Stimulated activated CD8-positive, alpha-beta memory T cell treated with anti-CD3 and anti-CD28 coated beads, Interleukin-7, amount 100 ng/mL, for 1 hour (primary cell): ENCODE results near the gene MYLIP.

Source experiments
- DNase-seq, 2 donors: peaks; one replicate each; pipeline ENCODE4 v3.0.0-alpha.2; 2020; ENCODE audit warnings: low read depth in 2 of 2

The MYLIP gene

GRCh38 chr6:16106991-16107787, 21.7 kb upstream of the MYLIP start:
- DNase-seq, result no peak

GRCh38 chr6:16108419-16108818, 20.5 kb upstream of the MYLIP start:
- no peak for DNase-seq

GRCh38 chr6:16108921-16109658, 19.8 kb upstream of the MYLIP start:
- no peak for DNase-seq

- no peak for DNase-seq
These were observed 19.1 kb upstream of the MYLIP start for GRCh38 chr6:16109659-16110305.

GRCh38 chr6:16118825-16119224, 10.1 kb upstream of the MYLIP start:
- no peak for DNase-seq

GRCh38 chr6:16121339-16121738, 7.5 kb upstream of the MYLIP start:
- no peak for DNase-seq

GRCh38 chr6:16122197-16122596, 6.7 kb upstream of the MYLIP start:
- DNase-seq, result no peak

- DNase-seq, result no peak
These were observed 4.4 kb upstream of the MYLIP start for GRCh38 chr6:16124198-16125180.

GRCh38 chr6:16126056-16126455, 2.8 kb upstream of the MYLIP start:
- DNase-seq, result no peak

- DNase-seq, result no peak
These were observed 2.0 kb upstream of the MYLIP start for GRCh38 chr6:16126861-16127260.

- no peak for DNase-seq
These were observed 1.4 kb upstream of the MYLIP start for GRCh38 chr6:16127471-16127870.

- no peak for DNase-seq
These were observed 926 bp downstream of the MYLIP start for GRCh38 chr6:16129623-16130401.

- DNase-seq, result no peak
These were observed 1.6 kb downstream of the MYLIP start for GRCh38 chr6:16130437-16130891.

GRCh38 chr6:16130932-16131387, 2.1 kb downstream of the MYLIP start:
- no peak for DNase-seq

- no peak for DNase-seq
These were observed 4.0 kb downstream of the MYLIP start for GRCh38 chr6:16132909-16133308.

GRCh38 chr6:16134430-16134829, 5.5 kb downstream of the MYLIP start:
- no peak for DNase-seq

- DNase-seq, result no peak
These were observed 6.2 kb downstream of the MYLIP start for GRCh38 chr6:16135066-16135465.

GRCh38 chr6:16136091-16136490, 7.2 kb downstream of the MYLIP start:
- DNase-seq, result no peak

GRCh38 chr6:16136621-16137450, 8.0 kb downstream of the MYLIP start:
- no peak for DNase-seq

GRCh38 chr6:16137451-16137801, 8.5 kb downstream of the MYLIP start:
- DNase-seq, result no peak
